SK-N-SH (cell line): ENCODE results near the gene LRCH4.

ENCODE experiments used
- EZH2phosphoT487 ChIP-seq: fragments of 200-600 bp; sonication (generic); IDR thresholded peaks from 2 replicates; pipeline ENCODE4 v1.6.1; 2017; ENCODE audit warnings: low read depth, mixed run types, mild to moderate bottlenecking, antibody characterized with exemption, moderate library complexity, borderline replicate concordance
- POLR2AphosphoS5 ChIP-seq: IDR thresholded peaks from 2 replicates; pipeline ENCODE4 v1.6.1; 2012; ENCODE audit warnings: low read depth, low read length
- RAD21 ChIP-seq: IDR thresholded peaks from 2 replicates; pipeline ENCODE4 v1.6.1; 2012; ENCODE audit warnings: mild to moderate bottlenecking, low read length
- RXRA ChIP-seq: IDR thresholded peaks from 2 replicates; pipeline ENCODE4 v1.4.0; 2012; ENCODE audit warnings: low read depth, mild to moderate bottlenecking, borderline replicate concordance
- SIN3A ChIP-seq: IDR thresholded peaks from 2 replicates; pipeline ENCODE4 v1.6.1; 2012; ENCODE audit warnings: low read depth, mild to moderate bottlenecking, low read length, moderate library complexity, borderline replicate concordance
- TEAD4 ChIP-seq: IDR thresholded peaks from 2 replicates; pipeline ENCODE4 v1.4.0; 2012; ENCODE audit warnings: mild to moderate bottlenecking, borderline replicate concordance; ENCODE audit not compliant: insufficient read depth
- TF ChIP-seq, protein P1 (sequence below): fragments of 200-600 bp; sonication (generic); IDR thresholded peaks from 2 replicates; pipeline ENCODE4 v1.6.1; 2017; ENCODE audit warnings: antibody characterized with exemption, mild to moderate bottlenecking, moderate library complexity
- TF ChIP-seq, protein P2 (sequence below): fragments of 150-350 bp; IDR thresholded peaks from 2 replicates; pipeline ENCODE4 v1.6.1; 2016; ENCODE audit warnings: mild to moderate bottlenecking, low read depth, low read length
- TF ChIP-seq, protein P3 (sequence below): IDR thresholded peaks from 2 replicates; pipeline ENCODE4 v1.6.1; 2012; ENCODE audit warnings: mild to moderate bottlenecking, low read depth, low read length, moderate library complexity

DNA sequence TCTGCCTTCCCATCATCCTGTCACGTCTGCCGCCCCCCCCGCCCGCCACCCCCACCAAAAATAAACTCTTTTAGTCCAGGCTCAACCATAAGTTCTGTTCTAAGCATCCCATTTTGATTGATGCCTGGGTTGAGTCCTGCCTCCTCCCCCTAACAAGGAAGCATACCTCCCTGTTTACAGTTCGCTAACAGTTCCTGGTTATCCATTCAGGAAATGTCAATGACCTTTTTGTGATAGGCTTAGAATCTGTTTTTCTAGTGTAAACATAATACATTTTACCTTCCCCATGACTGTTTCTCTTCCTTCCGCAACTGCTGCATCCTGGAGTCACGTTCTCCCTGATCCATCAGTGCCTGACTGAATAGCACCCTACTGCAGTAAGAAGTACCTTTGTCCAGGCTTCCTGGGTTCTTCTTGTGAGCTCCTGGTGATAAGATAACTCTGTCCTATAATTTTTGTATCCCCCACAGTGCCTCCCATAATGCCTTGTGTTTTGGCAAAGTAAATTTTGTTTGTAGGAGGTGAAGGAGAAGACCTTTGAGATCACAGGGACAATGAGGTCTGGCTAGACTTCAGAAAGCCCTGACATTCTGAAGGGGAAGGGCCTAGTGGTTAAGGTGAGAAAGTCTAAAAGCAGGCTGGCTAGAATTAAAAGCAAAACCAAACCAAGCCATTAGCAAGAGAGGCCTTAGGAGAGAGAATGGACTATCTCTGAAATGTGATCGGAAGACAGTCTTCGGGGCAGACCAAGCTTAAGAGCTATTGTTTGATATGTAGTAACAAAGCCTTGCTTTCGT lies 39.6 kb downstream of the LRCH4 start:
- no peak for TF ChIP-seq RAD21
- TF ChIP-seq, protein P1, sequence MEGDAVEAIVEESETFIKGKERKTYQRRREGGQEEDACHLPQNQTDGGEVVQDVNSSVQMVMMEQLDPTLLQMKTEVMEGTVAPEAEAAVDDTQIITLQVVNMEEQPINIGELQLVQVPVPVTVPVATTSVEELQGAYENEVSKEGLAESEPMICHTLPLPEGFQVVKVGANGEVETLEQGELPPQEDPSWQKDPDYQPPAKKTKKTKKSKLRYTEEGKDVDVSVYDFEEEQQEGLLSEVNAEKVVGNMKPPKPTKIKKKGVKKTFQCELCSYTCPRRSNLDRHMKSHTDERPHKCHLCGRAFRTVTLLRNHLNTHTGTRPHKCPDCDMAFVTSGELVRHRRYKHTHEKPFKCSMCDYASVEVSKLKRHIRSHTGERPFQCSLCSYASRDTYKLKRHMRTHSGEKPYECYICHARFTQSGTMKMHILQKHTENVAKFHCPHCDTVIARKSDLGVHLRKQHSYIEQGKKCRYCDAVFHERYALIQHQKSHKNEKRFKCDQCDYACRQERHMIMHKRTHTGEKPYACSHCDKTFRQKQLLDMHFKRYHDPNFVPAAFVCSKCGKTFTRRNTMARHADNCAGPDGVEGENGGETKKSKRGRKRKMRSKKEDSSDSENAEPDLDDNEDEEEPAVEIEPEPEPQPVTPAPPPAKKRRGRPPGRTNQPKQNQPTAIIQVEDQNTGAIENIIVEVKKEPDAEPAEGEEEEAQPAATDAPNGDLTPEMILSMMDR: no peak
- no peak for TF ChIP-seq EZH2phosphoT487
- TF ChIP-seq POLR2AphosphoS5: no peak
- TF ChIP-seq, protein P2, sequence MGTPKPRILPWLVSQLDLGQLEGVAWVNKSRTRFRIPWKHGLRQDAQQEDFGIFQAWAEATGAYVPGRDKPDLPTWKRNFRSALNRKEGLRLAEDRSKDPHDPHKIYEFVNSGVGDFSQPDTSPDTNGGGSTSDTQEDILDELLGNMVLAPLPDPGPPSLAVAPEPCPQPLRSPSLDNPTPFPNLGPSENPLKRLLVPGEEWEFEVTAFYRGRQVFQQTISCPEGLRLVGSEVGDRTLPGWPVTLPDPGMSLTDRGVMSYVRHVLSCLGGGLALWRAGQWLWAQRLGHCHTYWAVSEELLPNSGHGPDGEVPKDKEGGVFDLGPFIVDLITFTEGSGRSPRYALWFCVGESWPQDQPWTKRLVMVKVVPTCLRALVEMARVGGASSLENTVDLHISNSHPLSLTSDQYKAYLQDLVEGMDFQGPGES: no peak
- TF ChIP-seq RXRA: no peak
- no peak for TF ChIP-seq TEAD4
- TF ChIP-seq, protein P3, sequence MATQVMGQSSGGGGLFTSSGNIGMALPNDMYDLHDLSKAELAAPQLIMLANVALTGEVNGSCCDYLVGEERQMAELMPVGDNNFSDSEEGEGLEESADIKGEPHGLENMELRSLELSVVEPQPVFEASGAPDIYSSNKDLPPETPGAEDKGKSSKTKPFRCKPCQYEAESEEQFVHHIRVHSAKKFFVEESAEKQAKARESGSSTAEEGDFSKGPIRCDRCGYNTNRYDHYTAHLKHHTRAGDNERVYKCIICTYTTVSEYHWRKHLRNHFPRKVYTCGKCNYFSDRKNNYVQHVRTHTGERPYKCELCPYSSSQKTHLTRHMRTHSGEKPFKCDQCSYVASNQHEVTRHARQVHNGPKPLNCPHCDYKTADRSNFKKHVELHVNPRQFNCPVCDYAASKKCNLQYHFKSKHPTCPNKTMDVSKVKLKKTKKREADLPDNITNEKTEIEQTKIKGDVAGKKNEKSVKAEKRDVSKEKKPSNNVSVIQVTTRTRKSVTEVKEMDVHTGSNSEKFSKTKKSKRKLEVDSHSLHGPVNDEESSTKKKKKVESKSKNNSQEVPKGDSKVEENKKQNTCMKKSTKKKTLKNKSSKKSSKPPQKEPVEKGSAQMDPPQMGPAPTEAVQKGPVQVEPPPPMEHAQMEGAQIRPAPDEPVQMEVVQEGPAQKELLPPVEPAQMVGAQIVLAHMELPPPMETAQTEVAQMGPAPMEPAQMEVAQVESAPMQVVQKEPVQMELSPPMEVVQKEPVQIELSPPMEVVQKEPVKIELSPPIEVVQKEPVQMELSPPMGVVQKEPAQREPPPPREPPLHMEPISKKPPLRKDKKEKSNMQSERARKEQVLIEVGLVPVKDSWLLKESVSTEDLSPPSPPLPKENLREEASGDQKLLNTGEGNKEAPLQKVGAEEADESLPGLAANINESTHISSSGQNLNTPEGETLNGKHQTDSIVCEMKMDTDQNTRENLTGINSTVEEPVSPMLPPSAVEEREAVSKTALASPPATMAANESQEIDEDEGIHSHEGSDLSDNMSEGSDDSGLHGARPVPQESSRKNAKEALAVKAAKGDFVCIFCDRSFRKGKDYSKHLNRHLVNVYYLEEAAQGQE: no peak
- TF ChIP-seq SIN3A: no peak
